CD4-positive, alpha-beta T cell treated with Interleukin-1 beta for 1 hour (primary cell): ENCODE results near the gene CAPNS1.
"Not testable (repeated sequence)": the region's sequence is repeated elsewhere in the genome, so short reads cannot be mapped to it uniquely, and the experiment has no call there.

Experiments used
- DNase-seq, 2 donors: peaks; one replicate each; pipeline ENCODE4 v3.0.0-alpha.2; 2020 to 2022

CAPNS1 gene

DNA sequence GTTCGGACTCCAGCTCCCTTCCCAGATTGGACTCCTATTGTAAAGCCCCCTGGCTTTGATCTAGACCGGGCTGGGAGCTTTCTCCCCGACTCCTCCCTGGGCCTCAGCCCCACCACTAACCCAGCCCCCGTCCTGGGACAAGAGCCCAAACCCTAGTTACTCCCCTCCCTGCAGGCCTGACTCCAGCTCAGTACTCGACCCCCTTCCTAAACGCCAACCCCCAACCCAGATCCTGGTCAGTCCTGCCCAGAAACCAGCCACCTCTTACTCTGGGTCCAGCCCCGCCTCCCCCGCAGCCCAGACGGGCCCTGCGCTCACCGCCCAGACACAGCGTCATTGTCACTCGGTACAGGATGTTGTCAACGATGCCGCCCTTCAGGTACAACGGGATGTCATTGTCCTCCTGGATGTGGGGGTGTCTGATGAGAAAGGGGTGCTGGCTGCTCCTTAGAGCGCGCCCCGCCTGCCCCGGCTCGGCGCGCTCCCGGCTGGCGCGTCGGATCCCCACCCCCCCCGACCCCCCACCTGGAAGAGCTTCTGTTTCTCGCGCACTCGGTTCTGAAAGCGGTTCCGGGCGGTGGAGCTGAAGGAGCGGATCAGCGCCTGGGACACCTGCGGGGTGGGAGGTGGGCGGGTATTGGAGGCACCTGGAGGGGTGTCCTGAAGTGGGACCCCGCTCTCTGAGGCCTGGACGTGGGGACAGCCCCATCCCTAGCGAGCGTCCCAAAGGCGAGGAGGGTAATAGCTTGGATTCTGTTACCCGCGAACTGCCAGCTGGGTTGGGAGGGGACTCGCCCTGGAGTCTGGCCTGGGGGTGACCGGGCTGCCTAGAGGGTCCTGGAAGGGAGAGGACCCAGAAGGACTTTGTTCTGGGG, 11.5 kb downstream of the CAPNS1 start:
- no peak for DNase-seq

DNA sequence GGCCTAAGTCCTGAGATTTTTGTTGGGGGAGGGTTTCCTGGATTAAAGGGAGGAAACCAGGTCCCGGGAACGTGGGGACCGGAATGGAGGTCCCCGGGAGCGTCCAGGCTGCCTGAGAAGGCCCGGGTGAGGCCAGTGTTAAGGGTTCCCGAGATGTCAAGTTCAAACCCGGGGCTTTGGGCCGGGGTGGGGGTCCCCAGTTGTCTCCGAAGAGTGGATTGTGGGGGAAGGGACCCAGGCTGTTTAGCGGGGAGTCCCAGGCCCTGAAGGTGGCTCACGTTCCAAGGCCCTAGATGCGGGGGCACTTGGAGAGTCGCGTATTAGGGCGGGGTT, 12.1 kb downstream of the CAPNS1 start:
- no peak for DNase-seq

DNA sequence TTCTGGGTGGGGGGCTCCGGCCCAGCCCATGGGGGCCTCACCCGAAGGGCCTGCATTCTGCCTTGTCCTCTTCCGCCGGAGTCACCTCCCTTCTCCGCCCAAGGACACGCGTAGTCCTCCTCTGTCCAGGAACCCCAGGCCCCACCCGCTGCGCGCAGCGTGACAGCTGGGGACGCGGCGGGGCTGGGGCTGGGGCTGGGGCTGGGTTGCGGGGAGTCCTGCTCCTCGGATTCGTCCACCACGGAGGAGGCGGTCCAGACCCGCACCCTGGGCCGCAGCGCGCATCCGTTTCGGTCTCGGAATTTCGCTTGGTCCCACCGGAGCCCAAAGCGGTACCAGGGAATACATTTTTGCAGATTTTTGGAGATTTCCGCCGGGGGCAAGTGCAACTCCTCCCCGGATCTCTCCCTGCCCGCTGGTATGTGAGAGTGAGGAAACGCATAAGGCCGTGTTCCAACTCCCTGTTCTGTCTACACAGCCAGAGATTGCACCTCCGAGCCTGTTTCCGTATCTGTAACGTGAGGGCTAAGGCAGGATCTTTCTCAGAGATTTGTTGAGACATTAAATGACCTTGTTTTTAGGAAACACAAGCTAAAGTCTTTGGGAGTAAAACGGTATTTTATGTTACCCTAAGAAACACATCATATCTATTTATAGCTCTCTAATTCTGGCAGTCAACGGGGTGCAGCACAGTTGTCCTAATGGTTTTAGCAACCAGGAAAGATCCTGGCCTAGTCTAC, 12.7 kb downstream of the CAPNS1 start, which contains the start of gene COX7A1:
COX7A1 (minus strand) TSS at position 96 of the 740 bp plus-strand sequence; CDS start at position 56, 40 bp downstream.
- DNase-seq = no peak

DNA sequence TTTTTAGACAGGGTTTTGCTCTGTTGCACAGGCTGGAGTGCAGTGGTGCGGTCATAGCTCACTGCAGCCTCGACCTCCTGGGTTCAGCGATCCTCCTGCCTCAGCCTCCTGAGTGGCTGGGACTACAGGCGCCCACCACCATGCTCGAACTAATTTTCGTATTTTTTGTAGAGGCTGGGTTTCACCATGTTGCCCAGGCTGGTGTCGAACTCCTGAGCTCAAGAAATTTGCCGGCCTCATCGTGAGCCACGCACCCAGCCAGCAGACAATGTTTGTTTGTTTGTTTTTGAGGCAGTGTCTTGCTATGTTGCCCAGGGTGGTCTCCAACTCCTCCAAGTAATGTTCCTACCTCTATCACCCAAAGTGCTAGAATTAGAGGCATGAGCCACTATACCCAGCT, 13.3 kb downstream of the CAPNS1 start:
- DNase-seq = no peak

DNA sequence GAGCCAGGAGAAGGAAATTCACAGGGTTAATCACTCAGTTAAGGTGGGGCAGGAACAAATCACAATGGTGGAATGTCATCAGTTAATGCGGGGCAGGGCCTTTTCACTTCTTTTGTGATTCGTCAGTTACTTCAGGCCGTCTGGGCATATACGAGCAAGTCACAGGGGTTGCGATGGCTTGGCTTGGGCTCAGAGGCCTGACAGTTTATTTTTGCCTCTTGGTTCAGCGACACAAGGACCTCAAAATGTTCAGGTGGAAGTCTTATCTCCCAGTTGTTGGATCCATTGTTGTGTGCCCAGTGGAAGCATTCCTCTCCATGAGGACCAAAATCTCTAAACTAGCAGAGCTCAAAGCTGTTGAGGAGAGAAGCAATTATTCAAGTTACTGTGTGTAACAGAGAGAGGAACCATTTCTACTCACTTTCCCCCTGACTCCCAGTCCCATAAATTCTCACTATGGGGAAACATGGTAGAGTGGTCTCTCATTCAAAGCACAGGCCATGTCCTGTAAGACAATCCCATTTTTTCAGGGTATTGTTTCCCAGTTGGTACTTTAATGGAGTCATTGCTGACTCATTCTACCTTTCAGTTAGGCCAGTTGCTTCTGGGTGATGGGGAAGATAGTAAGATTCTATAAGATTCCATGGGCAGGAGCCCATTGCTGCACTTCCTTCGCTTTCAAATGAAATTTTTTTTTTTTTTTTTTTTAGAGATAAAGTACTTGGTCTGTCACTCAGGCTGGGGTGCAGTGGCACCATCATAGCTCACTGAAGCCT, 21.1 kb downstream of the CAPNS1 start:
- DNase-seq = no peak

DNA sequence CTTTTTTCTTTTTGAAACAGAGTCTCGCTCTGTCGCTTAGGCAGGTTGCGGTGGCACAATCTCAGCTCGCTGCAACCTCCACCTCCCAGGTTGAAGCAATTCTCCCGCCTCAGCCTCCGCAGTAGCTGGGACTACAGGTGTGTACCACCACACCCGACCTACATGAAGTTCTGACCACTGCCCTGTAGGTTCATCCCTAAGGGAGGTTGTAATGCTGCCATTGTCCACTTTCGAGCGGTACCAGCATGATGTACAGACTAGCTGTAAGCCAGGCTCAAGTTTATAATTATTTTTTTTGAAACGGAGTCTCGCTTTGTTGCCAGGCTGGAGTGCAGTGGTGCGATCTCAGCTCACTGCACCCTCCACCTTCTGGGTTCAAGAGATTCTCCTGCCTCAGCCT, 23.9 kb downstream of the CAPNS1 start:
- DNase-seq = no peak

DNA sequence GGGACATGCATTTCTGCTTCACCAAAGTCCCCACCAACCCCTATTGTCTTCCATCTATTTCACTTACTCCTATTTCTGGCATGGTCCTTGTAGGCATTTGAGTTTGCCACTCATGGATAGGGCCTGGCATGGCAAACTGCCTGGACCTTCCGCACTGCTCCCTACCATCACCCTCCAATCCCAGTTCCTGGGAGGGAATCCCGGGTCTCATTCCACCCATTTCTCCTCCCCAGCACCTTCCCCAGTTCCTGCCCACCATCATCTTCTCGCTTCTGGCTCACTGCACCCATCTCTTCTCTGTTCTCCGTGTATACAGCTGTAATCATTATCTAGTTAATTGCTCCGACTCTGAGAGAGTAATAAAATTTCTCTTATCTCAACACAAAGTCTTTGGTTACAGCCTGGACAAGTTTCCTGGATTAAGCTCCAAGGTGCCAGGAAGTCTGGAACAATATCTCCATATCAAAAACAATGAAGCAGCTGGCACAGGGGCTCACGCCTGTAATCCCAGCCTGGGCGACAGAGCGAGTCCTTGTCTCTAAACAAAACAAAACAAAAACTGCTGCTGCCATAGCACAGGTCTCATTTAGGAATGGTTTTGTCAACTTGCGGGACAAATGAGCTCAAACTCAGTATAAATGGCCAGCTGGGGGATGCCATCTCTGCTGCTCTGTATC, 29.4 kb downstream of the CAPNS1 start:
- DNase-seq = no peak

DNA sequence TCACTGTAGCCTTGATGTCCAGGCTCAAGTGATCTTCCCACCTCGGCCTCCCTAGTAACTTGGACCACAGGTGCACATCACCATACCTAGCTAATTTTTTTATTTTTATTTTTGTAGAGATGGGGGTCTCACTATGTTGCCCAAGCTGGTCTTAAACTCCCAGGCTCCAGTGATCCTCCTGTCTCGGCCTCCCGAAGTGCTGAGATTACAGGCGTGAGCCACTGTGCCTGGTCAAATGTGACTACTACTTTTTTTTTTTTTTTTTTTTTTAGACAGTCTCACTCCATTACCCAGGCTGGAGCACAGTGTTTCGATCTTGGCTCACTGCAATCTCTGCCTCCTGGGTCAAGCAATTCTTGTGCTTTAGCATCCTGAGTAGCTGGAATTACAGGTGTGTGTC, 33.0 kb downstream of the CAPNS1 start:
- DNase-seq = no peak

DNA sequence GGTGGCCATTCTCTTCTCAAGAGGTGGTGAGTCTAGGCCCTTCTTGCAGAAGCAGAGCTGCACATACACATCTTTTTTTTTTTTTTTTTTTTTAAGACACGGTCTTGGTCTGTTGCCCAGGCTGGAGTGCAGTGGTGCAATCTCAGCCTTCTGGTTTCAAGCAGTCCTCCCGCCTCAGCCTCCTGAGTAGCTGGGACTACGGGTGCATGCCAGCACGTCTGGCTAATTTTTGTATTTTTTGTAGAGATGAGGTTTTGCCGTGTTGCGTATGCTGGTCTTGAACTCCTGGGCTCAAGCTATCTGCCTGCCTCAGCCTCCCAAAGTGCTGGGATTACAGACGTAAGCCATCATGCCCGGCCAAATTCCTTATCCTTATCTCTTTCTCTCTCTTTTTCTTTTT, 34.0 kb downstream of the CAPNS1 start:
- DNase-seq = not testable (repeated sequence)

DNA sequence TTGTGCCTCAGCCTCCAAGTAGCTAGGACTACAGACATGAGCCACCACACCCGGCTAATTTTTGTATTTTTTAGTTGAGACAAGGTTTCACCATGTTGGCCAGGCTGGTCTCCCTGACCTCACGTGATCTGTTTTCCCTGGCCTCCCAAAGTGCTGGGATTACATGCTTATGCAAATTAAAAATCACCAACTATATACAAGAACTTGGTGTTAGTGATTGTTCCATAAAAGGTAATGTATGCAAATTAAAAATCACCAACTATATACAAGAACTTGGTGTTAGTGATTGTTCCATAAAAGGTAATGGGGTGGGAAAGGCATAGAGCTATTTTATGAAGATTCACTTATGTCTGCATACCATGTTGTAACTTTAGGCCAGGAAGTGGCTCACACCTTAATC, 39.2 kb downstream of the CAPNS1 start:
- DNase-seq = not testable (repeated sequence)

DNA sequence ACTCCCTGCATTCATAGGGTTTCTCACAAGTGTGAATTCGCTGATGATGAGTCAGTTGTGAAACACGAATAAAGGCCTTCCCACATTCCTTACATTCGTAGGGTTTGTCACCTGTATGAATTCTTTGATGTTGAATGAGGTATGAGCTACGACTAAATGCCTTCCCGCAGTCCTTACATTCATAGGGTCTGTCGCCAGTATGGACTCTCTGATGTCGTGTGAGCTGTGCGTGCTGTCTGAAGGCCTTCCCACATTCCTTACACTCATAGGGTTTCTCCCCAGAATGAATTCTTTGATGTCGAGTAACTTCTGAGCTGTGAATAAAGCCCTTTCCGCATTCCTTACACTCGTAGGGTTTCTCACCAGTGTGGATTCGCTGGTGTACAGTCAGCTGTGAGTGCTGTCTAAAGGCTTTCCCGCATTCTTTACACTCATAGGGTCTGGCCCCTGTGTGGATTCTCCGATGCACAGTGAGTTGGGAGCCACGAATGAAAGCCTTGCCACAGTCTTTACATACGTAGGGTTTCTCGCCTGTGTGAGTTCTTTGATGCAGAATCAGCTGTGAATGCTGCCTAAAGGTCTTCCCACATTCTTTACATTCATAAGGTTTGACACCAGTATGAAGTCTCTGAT, 42.9 kb downstream of the CAPNS1 start:
- DNase-seq = no peak

DNA sequence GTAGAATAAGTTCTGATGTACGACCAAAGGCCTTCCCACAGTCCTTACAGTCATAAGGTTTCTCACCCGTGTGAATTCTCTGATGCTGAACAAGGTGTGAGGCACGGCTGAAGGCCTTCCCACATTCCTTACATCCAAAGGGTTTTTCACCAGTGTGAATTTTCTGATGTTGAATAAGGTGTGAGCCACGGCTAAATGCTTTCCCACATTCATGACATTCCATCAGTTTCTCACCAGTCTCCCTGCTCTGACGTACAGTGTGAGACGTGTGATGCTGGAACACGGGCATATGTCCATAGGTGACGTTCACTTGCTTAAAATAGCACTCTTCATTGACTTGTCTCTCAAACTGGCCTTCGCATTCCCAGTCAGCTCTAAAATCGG, 43.4 kb downstream of the CAPNS1 start:
- no peak for DNase-seq

DNA sequence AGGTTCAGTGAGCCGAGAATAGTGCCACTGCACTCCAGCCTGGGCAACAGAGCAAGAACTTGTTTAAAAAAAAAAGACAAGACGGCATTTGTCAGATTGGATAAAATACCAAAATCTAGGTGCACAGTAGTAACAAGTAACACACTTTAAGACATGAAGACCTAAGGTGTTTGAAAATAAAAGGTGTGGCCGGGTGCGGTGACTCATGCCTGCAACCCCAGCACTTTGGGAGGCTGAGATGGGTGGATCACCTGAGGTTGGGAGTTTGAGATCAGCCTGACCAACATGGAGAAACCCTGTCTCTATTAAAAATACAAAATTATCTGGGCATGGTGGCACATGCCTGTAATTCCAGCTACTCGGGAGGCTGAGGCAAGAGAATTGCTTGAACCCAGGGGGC, 46.9 kb downstream of the CAPNS1 start:
- not testable (repeated sequence) for DNase-seq

DNA sequence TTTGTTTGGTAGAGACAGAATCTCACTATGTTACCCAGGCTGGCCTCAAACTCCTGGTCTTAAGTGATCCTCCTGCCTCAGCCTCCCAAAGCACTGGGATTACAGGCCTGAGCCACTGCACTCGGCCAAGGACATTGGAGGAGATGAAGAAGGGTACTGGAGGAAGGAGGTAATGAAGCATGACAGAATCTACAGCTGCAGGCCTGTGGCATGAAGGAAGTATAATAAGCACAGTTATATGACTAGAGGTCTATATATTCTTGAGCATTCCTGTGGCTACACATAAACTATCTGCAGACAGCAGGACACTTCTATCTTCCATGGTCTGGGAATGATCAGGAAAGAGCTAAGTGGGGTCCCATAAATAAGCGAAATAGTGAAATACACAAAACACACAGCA, 56.4 kb downstream of the CAPNS1 start:
- no peak for DNase-seq

DNA sequence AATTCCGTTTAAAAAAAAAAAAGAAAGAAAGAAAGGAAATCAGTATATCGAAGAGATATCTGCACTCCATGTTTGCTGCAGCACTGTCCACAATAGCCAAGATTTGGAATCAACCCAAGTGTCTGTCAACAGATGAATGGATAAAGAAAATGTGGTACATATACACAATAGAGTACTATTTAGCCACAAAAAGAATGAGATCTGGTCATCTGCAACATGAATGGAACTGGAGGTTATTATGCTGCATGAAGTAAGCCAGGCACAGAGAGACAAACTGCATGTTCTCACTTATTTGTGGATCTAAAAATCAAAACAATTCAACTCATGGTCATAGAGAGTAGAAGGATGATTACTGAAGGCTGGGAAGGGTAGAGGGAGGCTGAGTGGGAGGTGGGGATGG, 58.3 kb downstream of the CAPNS1 start:
- DNase-seq = no peak
